ENCODE measurements around the gene SRP9.
"Not testable (repeated sequence)": the region's sequence is repeated elsewhere in the genome, so short reads cannot be mapped to it uniquely, and the experiment has no call there.

GRCh38 chr1:225836296-225836695 is 58.7 kb downstream of the SRP9 start:
- TF ChIP-seq POLR2AphosphoS5, TAF1, POLR2A (IDR thresholded peaks at IDR 0.05; ENCODE audit: low read depth, low read length): not testable (repeated sequence)

All from GM12891 (cell line).